HUES64 (cell line): ENCODE measurements around the gene CACNA2D3. TPM values are rescaled to one million over a fixed set of nuclear protein-coding genes. Genes with fewer than 3 reads are reported as not detected.
A peak's percentile ranks its signal among the peaks of the same experiment; 100 is the strongest.

Source experiments
- H3K27ac ChIP-seq: 2 replicates; pipeline ENCODE4 v1.7.0; 2013; ENCODE audit warnings: low read depth, low read length, inconsistent platforms
- H3K27me3 ChIP-seq: 2 replicates; pipeline ENCODE4 v1.6.1; 2013; ENCODE audit warnings: mild to moderate bottlenecking, low read length; ENCODE audit not compliant: insufficient read depth
- H3K36me3 ChIP-seq: 2 replicates; pipeline ENCODE4 v1.6.1; 2013; ENCODE audit warnings: mild to moderate bottlenecking, low read length; ENCODE audit not compliant: insufficient read depth
- H3K4me1 ChIP-seq: 2 replicates; pipeline ENCODE4 v1.6.1; 2013; ENCODE audit warnings: mild to moderate bottlenecking, low read length, moderate library complexity; ENCODE audit not compliant: insufficient read depth
- H3K4me3 ChIP-seq: 2 replicates; pipeline ENCODE4 v1.5.1; 2013; ENCODE audit warnings: mild to moderate bottlenecking, low read length, moderate library complexity
- H3K9ac ChIP-seq: 2 replicates; pipeline ENCODE4 v1.6.1; 2013; ENCODE audit warnings: mild to moderate bottlenecking, low read depth, low read length
- H3K9me3 ChIP-seq: 2 replicates; pipeline ENCODE4 v1.6.1; 2013; ENCODE audit warnings: low read depth, low read length; ENCODE audit not compliant: insufficient read depth
- WGBS: fragments of 150-250, 120-280 bp; methylation state at CpG from one replicate; pipeline ENCODE4 v1.1.7; 2013; ENCODE audit warnings: missing lambda C conversion rate; 5-methylcytosine and 5-hydroxymethylcytosine counted together
- polyA plus RNA-seq, 2 experiments: library from polyadenylated mRNA; stranded (reverse); fragments of 50-300 nt; gene quantifications; one replicate each; pipeline ENCODE4 v1.2.3, GENCODE V29; 2013

The CACNA2D3 gene
- 0.75 TPM for polyA plus RNA-seq (2013, experiment 1 of 2)
- polyA plus RNA-seq (2013, experiment 2 of 2): 1.3 TPM

GRCh38 chr3:54122324-54123002 is at the start of gene CACNA2D3:
TSS of gene CACNA2D3 (plus strand) at chr3:54122552.
- peak within 1 kb of the TSS; percentile 60 for H3K4me3 ChIP-seq
- H3K4me1 ChIP-seq: peaks cover 14% of the 10 kb centered on the region
- no peak within 1 kb of the TSS for H3K27ac ChIP-seq
- H3K9ac ChIP-seq: peak within 1 kb of the TSS; percentile 15; the same call in 1 of the 2 replicates
- peaks cover 92% of the 10 kb centered on the region for H3K27me3 ChIP-seq
- WGBS: under 1% methylated on average over 95 of the region's 100 CpGs
- no peaks in the 10 kb centered on the region for H3K36me3 ChIP-seq
- no peaks in the 10 kb centered on the region for H3K9me3 ChIP-seq

GRCh38 chr3:54073386-54073785 is 49.0 kb upstream of the CACNA2D3 start:
- H3K27me3 ChIP-seq: no peaks in the 10 kb centered on the region
- WGBS: 96% methylated on average over 2 of the region's 4 CpGs
- no peak overlapping the region for H3K27ac ChIP-seq

GRCh38 chr3:54079314-54079713 is 43.0 kb upstream of the CACNA2D3 start:
- 37% methylated on average over 3 of the region's 4 CpGs for WGBS
- Histone ChIP-seq H3K27me3 (no peaks in the 10 kb centered on the region), H3K9me3 (no peaks in the 10 kb centered on the region), H3K4me1 (peaks cover 32% of the 10 kb centered on the region), H3K4me3 (peak overlapping the region; percentile 8; the same call in 1 of the 2 replicates), H3K36me3 (no peaks in the 10 kb centered on the region), H3K27ac (peak overlapping the region; percentile 60; the same call in 1 of the 2 replicates), H3K9ac (no peak overlapping the region)

More at GRCh38 chr3:54073386-54073785, 49.0 kb upstream of the CACNA2D3 start:
- H3K4me1 ChIP-seq: peaks cover 12% of the 10 kb centered on the region
- peaks cover 21% of the 10 kb centered on the region for H3K9me3 ChIP-seq
- H3K36me3 ChIP-seq: no peaks in the 10 kb centered on the region
- H3K9ac ChIP-seq: no peak overlapping the region
- H3K4me3 ChIP-seq: no peak overlapping the region

- Histone ChIP-seq H3K4me3 (peak overlapping the region; percentile 8; the same call in 1 of the 2 replicates), H3K27ac (peak overlapping the region; percentile 55; the same call in 1 of the 2 replicates)
- WGBS: 54% methylated on average over 9 of the region's 9 CpGs
Observed at GRCh38 chr3:54079730-54080325, 42.5 kb upstream of the CACNA2D3 start.

GRCh38 chr3:54083921-54084320 is 38.4 kb upstream of the CACNA2D3 start:
- peaks cover 18% of the 10 kb centered on the region for H3K4me1 ChIP-seq
- no peak overlapping the region for H3K9ac ChIP-seq
- H3K9me3 ChIP-seq: no peaks in the 10 kb centered on the region
- no peaks in the 10 kb centered on the region for H3K36me3 ChIP-seq
- peaks cover 39% of the 10 kb centered on the region for H3K27me3 ChIP-seq
- no peak overlapping the region for H3K4me3 ChIP-seq
- 92% methylated on average over 3 of the region's 4 CpGs for WGBS
- no peak overlapping the region for H3K27ac ChIP-seq

More at GRCh38 chr3:54079730-54080325, 42.5 kb upstream of the CACNA2D3 start:
- H3K9ac ChIP-seq: no peak overlapping the region
- H3K27me3 ChIP-seq: peaks cover 2% of the 10 kb centered on the region; the same call in 1 of the 2 replicates
- no peaks in the 10 kb centered on the region for H3K9me3 ChIP-seq
- peaks cover 32% of the 10 kb centered on the region for H3K4me1 ChIP-seq
- no peaks in the 10 kb centered on the region for H3K36me3 ChIP-seq

GRCh38 chr3:54085936-54086335 is 36.4 kb upstream of the CACNA2D3 start:
- Histone ChIP-seq H3K27ac (no peak overlapping the region), H3K9ac (no peak overlapping the region), H3K4me1 (0 out of 2 replicates have a peak, but pooled peaks cover 3% of the 10 kb centered on the region), H3K9me3 (no peaks in the 10 kb centered on the region), H3K4me3 (no peak overlapping the region), H3K36me3 (no peaks in the 10 kb centered on the region), H3K27me3 (peaks cover 51% of the 10 kb centered on the region)
- 94% methylated on average over 5 of the region's 6 CpGs for WGBS

GRCh38 chr3:54086652-54087405 is 35.5 kb upstream of the CACNA2D3 start:
- Histone ChIP-seq H3K9ac (no peak overlapping the region), H3K4me3 (peak overlapping the region; percentile 52), H3K27ac (no peak overlapping the region), H3K27me3 (peaks cover 51% of the 10 kb centered on the region), H3K9me3 (no peaks in the 10 kb centered on the region), H3K36me3 (no peaks in the 10 kb centered on the region), H3K4me1 (0 out of 2 replicates have a peak, but pooled peaks cover 3% of the 10 kb centered on the region)
- 77% methylated on average over 8 of the region's 8 CpGs for WGBS

GRCh38 chr3:54087581-54088410 is 34.6 kb upstream of the CACNA2D3 start:
- no peak overlapping the region for H3K27ac ChIP-seq
- 0 out of 2 replicates have a peak, but pooled peaks cover 3% of the 10 kb centered on the region for H3K4me1 ChIP-seq
- no peaks in the 10 kb centered on the region for H3K9me3 ChIP-seq
- H3K4me3 ChIP-seq: peak overlapping the region; percentile 52
- H3K27me3 ChIP-seq: peaks cover 51% of the 10 kb centered on the region
- H3K9ac ChIP-seq: peak overlapping the region; percentile 7; the same call in 1 of the 2 replicates
- WGBS: 13% methylated on average over 54 of the region's 54 CpGs
- H3K36me3 ChIP-seq: no peaks in the 10 kb centered on the region

- Histone ChIP-seq H3K36me3 (no peaks in the 10 kb centered on the region), H3K9me3 (no peaks in the 10 kb centered on the region), H3K9ac (no peak overlapping the region), H3K27ac (no peak overlapping the region), H3K4me3 (no peak overlapping the region), H3K4me1 (peaks cover 7% of the 10 kb centered on the region), H3K27me3 (peaks cover 14% of the 10 kb centered on the region)
- WGBS: 86% methylated on average over 4 of the region's 5 CpGs
Observed at GRCh38 chr3:54093491-54094248, 28.7 kb upstream of the CACNA2D3 start.

GRCh38 chr3:54094926-54095325 is 27.4 kb upstream of the CACNA2D3 start:
- Histone ChIP-seq H3K4me1 (peaks cover 7% of the 10 kb centered on the region), H3K4me3 (no peak overlapping the region), H3K9me3 (no peaks in the 10 kb centered on the region), H3K36me3 (no peaks in the 10 kb centered on the region), H3K27me3 (peaks cover 1% of the 10 kb centered on the region; the same call in 1 of the 2 replicates), H3K27ac (no peak overlapping the region), H3K9ac (no peak overlapping the region)
- WGBS: 90% methylated on average over 3 of the region's 3 CpGs
